Measurements from ENCODE around the gene MASTL.

Gene MASTL

GRCh38 chr10:27188259-27188658 lies 33.1 kb downstream of the MASTL start:
- H3K27ac ChIP-seq = no peak overlapping the region
- TF ChIP-seq, protein P1, sequence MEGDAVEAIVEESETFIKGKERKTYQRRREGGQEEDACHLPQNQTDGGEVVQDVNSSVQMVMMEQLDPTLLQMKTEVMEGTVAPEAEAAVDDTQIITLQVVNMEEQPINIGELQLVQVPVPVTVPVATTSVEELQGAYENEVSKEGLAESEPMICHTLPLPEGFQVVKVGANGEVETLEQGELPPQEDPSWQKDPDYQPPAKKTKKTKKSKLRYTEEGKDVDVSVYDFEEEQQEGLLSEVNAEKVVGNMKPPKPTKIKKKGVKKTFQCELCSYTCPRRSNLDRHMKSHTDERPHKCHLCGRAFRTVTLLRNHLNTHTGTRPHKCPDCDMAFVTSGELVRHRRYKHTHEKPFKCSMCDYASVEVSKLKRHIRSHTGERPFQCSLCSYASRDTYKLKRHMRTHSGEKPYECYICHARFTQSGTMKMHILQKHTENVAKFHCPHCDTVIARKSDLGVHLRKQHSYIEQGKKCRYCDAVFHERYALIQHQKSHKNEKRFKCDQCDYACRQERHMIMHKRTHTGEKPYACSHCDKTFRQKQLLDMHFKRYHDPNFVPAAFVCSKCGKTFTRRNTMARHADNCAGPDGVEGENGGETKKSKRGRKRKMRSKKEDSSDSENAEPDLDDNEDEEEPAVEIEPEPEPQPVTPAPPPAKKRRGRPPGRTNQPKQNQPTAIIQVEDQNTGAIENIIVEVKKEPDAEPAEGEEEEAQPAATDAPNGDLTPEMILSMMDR (IDR thresholded peaks at IDR 0.05) = no peak
- TF ChIP-seq ZFX (IDR thresholded peaks at IDR 0.05; ENCODE audit: borderline replicate concordance) = no peak

DNA sequence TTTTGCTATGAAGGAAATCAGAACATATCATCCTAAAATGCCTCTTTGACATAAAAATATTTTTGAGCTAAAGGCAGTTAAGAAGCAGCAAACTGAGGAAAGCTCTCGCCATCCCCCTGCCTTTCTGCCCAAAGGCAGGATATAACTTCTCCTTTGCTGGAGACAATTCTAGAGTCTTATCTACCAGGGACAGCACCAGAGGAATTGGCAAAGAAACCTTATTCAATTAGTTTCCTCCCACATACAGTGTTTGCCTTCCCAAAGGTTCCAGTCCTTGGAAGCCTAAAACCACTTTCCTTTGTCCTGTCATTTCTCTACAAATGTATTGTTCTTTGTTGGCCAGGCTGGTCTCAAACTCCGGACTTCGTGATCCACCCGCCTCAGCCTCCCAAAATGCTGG lies 33.7 kb downstream of the MASTL start:
- no peak for TF ChIP-seq ZFX (IDR thresholded peaks at IDR 0.05; ENCODE audit: borderline replicate concordance)
- TF ChIP-seq, protein P1 (IDR thresholded peaks at IDR 0.05) = no peak
- no peak overlapping the region for H3K27ac ChIP-seq

GRCh38 chr10:27190508-27190907 lies 35.4 kb downstream of the MASTL start:
- TF ChIP-seq ZFX (IDR thresholded peaks at IDR 0.05; ENCODE audit: borderline replicate concordance) = no peak
- TF ChIP-seq, protein P1 (IDR thresholded peaks at IDR 0.05) = no peak
- no peak overlapping the region for H3K27ac ChIP-seq

GRCh38 chr10:27192284-27192683 lies 37.1 kb downstream of the MASTL start:
- TF ChIP-seq ZFX (IDR thresholded peaks at IDR 0.05; ENCODE audit: borderline replicate concordance) = no peak
- TF ChIP-seq, protein P1 (IDR thresholded peaks at IDR 0.05) = no peak
- H3K27ac ChIP-seq = no peak overlapping the region

DNA sequence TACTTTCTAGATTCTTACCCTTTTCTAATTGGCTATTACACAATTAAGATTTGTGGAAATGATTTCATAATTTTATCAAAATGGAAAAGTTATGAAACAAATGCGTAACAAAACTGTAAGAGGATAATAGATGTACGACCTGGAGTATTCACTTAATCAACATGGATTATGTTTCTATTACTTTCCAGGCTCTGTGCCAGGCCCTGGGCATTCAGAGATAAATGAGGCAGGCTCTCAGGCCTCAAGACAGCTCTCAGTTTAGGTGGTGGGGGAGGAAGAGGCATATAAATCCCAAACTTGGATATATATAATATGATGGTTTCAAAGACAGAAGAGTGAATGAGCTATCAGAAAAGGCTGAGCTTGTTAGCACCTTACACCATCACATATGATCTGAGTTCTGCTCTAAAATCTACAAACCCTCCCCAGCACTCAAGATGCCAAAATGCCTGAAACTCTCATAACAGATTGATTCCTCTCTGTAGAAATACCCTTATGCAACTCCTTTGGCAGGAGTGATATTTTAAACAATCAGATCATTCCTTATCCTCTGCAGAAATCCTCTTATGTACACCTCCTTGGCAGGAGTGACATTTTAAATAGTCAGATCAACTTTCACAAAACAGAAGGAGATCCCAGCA lies 42.9 kb downstream of the MASTL start:
- TF ChIP-seq ZFX (IDR thresholded peaks at IDR 0.05; ENCODE audit: borderline replicate concordance) = no peak
- TF ChIP-seq, protein P1 (IDR thresholded peaks at IDR 0.05) = no peak
- no peak overlapping the region for H3K27ac ChIP-seq

GRCh38 chr10:27203806-27204205 lies 48.7 kb downstream of the MASTL start:
- no peak overlapping the region for H3K27ac ChIP-seq
- no peak for TF ChIP-seq ZFX (IDR thresholded peaks at IDR 0.05; ENCODE audit: borderline replicate concordance)
- TF ChIP-seq, protein P1 (IDR thresholded peaks at IDR 0.05) = no peak

DNA sequence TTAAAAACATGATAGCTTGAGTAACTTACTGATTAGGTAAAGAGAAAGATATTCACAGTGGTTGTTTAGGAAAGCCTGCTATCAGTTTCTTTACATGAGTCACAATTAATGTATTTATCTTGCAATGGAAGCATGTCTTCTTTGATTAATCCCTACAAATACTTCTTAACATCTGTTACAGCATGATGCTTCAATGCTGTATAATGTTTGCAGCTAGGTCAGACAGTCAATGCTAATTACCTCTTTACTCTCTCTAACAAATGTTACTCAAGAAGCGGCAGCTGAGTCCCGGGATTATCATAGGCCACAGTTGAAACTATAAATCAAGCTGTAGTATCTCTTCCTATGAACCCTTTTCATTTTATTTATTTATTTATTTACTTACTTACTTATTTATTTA lies 52.2 kb downstream of the MASTL start:
- H3K27ac ChIP-seq = no peak overlapping the region
- TF ChIP-seq ZFX (IDR thresholded peaks at IDR 0.05; ENCODE audit: borderline replicate concordance) = no peak
- TF ChIP-seq, protein P1 (IDR thresholded peaks at IDR 0.05) = no peak
